COR-L47 (cell line): ENCODE data around the gene TTC7B.
"Not testable (repeated sequence)": the region's sequence is repeated elsewhere in the genome, so short reads cannot be mapped to it uniquely, and the experiment has no call there.

ENCODE experiments used
- DNase-seq: peaks from one replicate; lab custom pipeline; 2025; lab: John Stamatoyannopoulos, UW

Gene TTC7B

GRCh38 chr14:90525353-90526028 is 290.7 kb downstream of the TTC7B start:
- not testable (repeated sequence) for DNase-seq

- DNase-seq: no peak
These were observed 292.0 kb downstream of the TTC7B start for GRCh38 chr14:90523961-90524875.

- no peak for DNase-seq
These were observed 292.7 kb downstream of the TTC7B start for GRCh38 chr14:90523544-90523943.

- DNase-seq: peak; percentile 100
These were observed 293.5 kb downstream of the TTC7B start for GRCh38 chr14:90522571-90523191.

GRCh38 chr14:90521930-90522483 is 294.2 kb downstream of the TTC7B start:
- DNase-seq: no peak

GRCh38 chr14:90521084-90521929 is 294.9 kb downstream of the TTC7B start:
- DNase-seq: peak; percentile 93

- DNase-seq: peak; percentile 22
These were observed 295.9 kb downstream of the TTC7B start for GRCh38 chr14:90520326-90520725.

- peak; percentile 12 for DNase-seq
These were observed 296.8 kb downstream of the TTC7B start for GRCh38 chr14:90519262-90519920.

- DNase-seq: no peak
These were observed 297.3 kb downstream of the TTC7B start for GRCh38 chr14:90518941-90519256.

GRCh38 chr14:90518069-90518940 is 297.9 kb downstream of the TTC7B start:
- no peak for DNase-seq

- peak; percentile 36 for DNase-seq
These were observed 299.0 kb downstream of the TTC7B start for GRCh38 chr14:90517076-90517841.

- DNase-seq: no peak
These were observed 301.7 kb downstream of the TTC7B start for GRCh38 chr14:90514566-90514965.

- peak; percentile 83 for DNase-seq
These were observed 302.2 kb downstream of the TTC7B start for GRCh38 chr14:90514015-90514398.

GRCh38 chr14:90513161-90514014 is 302.8 kb downstream of the TTC7B start:
- DNase-seq: peak; percentile 100

GRCh38 chr14:90512329-90512991 is 303.8 kb downstream of the TTC7B start:
- DNase-seq: peak; percentile 57

- peak; percentile 51 for DNase-seq
These were observed 304.4 kb downstream of the TTC7B start for GRCh38 chr14:90511795-90512328.

GRCh38 chr14:90511252-90511651 is 305.0 kb downstream of the TTC7B start:
- no peak for DNase-seq

- DNase-seq: peak; percentile 99
These were observed 306.1 kb downstream of the TTC7B start for GRCh38 chr14:90510159-90510558.
